GM13977 (cell line): ENCODE results near the gene MYOF.

Source experiments
- DNase-seq: peaks from one replicate; pipeline ENCODE4 v3.0.0; 2012; ENCODE audit warnings: low spot score
- in situ Hi-C: fragments of 300-500 bp; cut with MboI; formaldehyde crosslinking; loops from one replicate; pipeline ENCODE4 v1.12.0; 2022; ENCODE audit warnings: low sequenced_read_pairs, low pct_unique_long_range_greater_than_20kb, mixed read lengths, inconsistent platforms; ENCODE audit not compliant: unreplicated experiment
- TF ChIP-seq, protein P1 (sequence below): IDR thresholded peaks from 2 replicates; pipeline ENCODE4 v1.5.1; 2012; ENCODE audit warnings: mild to moderate bottlenecking, control low read depth; ENCODE audit not compliant: insufficient read depth; ENCODE audit errors: extremely low read depth, missing control alignments

Gene MYOF

DNA sequence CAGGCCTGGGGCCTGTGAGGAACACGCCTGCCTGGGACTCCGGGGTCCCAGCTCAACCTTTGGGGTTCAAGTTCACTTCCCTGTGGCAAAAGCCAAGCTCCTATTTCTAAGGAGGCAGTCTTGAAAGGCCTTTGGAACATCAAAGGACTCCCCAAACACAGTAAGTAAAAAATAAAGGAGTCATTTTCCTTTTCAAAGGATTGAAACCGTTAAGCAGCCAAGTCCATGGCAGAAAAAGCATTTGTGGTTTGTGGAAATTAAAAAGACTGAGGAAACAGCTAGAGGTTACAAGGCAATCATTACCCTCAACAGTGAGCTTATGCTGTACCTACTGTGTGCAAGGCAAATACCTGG lies 200.8 kb downstream of the MYOF start:
- DNase-seq, result no peak
- in situ Hi-C loops, result loop anchor here (25.0 kb wide), 1 partner anchor 194 kb away; no protein-coding TSS in a partner anchor
- TF ChIP-seq, protein P1, sequence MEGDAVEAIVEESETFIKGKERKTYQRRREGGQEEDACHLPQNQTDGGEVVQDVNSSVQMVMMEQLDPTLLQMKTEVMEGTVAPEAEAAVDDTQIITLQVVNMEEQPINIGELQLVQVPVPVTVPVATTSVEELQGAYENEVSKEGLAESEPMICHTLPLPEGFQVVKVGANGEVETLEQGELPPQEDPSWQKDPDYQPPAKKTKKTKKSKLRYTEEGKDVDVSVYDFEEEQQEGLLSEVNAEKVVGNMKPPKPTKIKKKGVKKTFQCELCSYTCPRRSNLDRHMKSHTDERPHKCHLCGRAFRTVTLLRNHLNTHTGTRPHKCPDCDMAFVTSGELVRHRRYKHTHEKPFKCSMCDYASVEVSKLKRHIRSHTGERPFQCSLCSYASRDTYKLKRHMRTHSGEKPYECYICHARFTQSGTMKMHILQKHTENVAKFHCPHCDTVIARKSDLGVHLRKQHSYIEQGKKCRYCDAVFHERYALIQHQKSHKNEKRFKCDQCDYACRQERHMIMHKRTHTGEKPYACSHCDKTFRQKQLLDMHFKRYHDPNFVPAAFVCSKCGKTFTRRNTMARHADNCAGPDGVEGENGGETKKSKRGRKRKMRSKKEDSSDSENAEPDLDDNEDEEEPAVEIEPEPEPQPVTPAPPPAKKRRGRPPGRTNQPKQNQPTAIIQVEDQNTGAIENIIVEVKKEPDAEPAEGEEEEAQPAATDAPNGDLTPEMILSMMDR, result no peak

DNA sequence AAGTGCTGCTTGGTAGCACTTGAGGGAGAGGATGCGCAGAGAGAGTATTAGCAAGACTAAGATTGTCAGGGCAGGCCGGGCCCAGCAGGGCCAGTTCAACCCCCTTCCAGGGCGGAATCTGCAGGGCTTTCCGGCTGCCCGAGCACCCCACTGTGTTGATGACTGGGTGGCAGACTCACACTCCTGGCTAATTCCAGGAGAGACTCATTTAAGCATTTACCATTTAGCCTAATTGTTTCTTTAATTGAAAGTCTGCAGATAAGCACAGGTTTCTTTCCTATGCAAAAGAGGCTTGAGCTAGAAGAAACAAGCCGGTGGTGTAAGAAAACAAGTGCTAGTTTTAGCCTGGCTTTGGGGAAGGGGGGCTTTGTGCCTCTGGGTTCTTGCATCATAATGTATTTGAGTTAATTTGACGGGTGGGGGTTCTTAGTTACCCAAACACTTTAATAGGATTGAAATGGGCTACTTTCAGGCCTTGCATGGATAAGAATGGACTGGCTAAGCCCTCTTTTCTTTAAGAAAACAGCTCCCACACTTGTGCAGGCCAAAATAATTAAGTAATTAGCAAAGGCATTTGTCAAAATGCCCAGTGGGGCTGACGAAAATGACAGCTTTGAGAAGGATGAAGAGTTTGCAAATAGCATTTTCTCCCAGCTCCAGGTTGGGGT lies 201.3 kb downstream of the MYOF start:
- in situ Hi-C loops, result loop anchor here (25.0 kb wide), 1 partner anchor 194 kb away; no protein-coding TSS in a partner anchor
- TF ChIP-seq, protein P1, result no peak
- DNase-seq, result no peak

DNA sequence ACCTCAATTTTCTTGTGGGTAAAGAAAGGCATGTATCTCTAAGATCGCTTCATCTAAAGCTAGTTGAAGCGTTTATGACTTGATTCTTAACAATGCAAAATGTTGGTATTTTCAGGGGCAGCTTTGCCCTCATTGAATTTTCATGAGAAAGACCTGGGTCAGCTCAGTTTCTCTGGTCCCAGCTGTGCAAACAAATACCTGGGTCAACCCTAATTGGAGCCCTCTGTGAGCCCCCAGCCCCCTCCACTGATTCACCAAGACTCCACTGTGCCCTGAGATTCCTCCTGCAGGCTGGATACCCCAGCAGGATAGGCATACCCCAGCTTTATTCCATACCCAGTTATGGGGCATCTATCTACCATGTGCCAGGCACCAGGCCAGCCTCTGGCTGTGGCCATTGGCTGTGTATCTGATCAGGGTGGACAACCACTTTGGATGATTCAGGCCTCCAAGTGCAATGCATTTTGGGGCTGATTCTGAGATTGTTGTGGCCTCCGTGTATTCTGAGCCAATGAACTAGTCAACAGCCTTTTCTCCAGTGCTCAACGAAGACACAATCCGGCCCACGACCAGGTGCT lies 201.9 kb downstream of the MYOF start:
- in situ Hi-C loops, result loop anchor here (25.0 kb wide), 1 partner anchor 193 kb away; no protein-coding TSS in a partner anchor
- DNase-seq, result no peak
- TF ChIP-seq, protein P1, result no peak

DNA sequence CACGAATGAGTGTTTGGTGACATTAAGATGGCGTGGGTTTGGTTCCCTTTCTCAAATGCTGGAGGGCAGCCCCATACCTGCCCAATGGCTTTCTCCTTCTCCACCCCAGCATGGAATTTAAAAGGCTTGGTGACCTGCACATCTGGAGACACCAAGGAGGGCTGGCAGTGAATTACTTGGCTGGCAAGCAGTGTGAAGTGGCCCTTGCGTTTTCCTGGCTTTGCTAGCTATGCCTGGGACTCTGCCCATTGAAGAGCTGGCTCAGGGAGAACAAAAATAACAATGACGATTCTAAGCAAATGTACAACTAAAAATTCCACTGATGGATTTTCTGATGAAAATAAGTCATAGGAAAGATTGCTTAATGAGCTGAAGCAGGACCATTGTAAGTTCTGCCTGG lies 204.8 kb downstream of the MYOF start:
- TF ChIP-seq, protein P1, result no peak
- DNase-seq, result no peak
- in situ Hi-C loops, result loop anchor here (25.0 kb wide), 1 partner anchor 190 kb away; no protein-coding TSS in a partner anchor

GRCh38 chr10:93274419-93274818 lies 207.7 kb downstream of the MYOF start:
- TF ChIP-seq, protein P1, result no peak
- in situ Hi-C loops, result no loop called here
- DNase-seq, result no peak

GRCh38 chr10:93272884-93273675 lies 209.1 kb downstream of the MYOF start:
- TF ChIP-seq, protein P1, result no peak
- DNase-seq, result no peak
- in situ Hi-C loops, result no loop called here
